ENCODE data around the gene KHSRP.

- no peak for TF ChIP-seq SP2 (CRISPR knock-in tag; IDR thresholded peaks at IDR 0.05)
- TF ChIP-seq SMC3 (IDR thresholded peaks at IDR 0.05; ENCODE audit: low read length) = no peak
- TF ChIP-seq POLR2A (IDR thresholded peaks at IDR 0.05; ENCODE audit: insufficient read depth in 1 of 2, low read depth in 2 of 2, low read length in 2 of 2) = no peak
- no peak for TF ChIP-seq CREM (IDR thresholded peaks at IDR 0.05)
- TF ChIP-seq CREM (CRISPR knock-in tag; IDR thresholded peaks at IDR 0.05) = no peak
- no peak for TF ChIP-seq EZH2 (conservative IDR thresholded peaks at IDR 0.05; ENCODE audit: low read depth, low read length)
- no peak for TF ChIP-seq SMARCC2 (IDR thresholded peaks at IDR 0.05)
- TF ChIP-seq ZEB1 (IDR thresholded peaks at IDR 0.05; ENCODE audit: insufficient replicate concordance, low read depth) = no peak
Observed at GRCh38 chr19:6471076-6471475, 46.5 kb upstream of the KHSRP start.
